ENCODE data around the gene KIF13A.

DNA sequence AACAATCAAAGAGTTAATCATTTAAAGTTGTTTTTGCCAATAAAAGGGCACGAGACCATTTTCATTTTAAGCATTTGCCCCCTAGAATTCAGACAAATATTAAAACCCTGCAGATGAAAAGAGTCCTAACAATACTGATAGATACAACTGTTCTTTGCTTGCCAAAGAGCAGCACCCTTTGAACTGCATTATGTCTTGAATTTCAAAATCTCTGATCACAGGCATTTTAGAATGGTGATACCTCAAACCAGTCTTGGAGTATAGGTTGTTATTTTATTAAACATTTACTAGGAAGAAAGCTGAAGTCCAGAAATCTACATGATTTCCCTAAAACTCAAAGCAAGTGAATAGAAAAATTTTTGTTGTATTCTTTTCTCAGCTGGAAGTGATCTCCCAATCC is 108.7 kb downstream of the KIF13A start:
- TF ChIP-seq, protein P1, sequence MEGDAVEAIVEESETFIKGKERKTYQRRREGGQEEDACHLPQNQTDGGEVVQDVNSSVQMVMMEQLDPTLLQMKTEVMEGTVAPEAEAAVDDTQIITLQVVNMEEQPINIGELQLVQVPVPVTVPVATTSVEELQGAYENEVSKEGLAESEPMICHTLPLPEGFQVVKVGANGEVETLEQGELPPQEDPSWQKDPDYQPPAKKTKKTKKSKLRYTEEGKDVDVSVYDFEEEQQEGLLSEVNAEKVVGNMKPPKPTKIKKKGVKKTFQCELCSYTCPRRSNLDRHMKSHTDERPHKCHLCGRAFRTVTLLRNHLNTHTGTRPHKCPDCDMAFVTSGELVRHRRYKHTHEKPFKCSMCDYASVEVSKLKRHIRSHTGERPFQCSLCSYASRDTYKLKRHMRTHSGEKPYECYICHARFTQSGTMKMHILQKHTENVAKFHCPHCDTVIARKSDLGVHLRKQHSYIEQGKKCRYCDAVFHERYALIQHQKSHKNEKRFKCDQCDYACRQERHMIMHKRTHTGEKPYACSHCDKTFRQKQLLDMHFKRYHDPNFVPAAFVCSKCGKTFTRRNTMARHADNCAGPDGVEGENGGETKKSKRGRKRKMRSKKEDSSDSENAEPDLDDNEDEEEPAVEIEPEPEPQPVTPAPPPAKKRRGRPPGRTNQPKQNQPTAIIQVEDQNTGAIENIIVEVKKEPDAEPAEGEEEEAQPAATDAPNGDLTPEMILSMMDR (IDR thresholded peaks at IDR 0.05) = no peak
- no peak for TF ChIP-seq POLR2A (IDR thresholded peaks at IDR 0.05)
